Dermis blood vessel endothelial cell (primary cell): ENCODE data around the gene POLR2M. TPM values are rescaled to one million over a fixed set of nuclear protein-coding genes. Genes with fewer than 3 reads are reported as not detected.

Source experiments
- DNase-seq: peaks from one replicate; pipeline ENCODE4 v3.0.0; 2010
- total RNA-seq: library from RNA; depleted of rRNA; stranded (reverse); fragments of >200 nt; gene quantifications from 2 replicates; pipeline ENCODE4 v1.2.3, GENCODE V29; 2014

The POLR2M gene
- total RNA-seq, 1 donor from 2014 or later = 178 TPM

- DNase-seq = no peak
Observed at GRCh38 chr15:57741089-57741488, 34.6 kb downstream of the POLR2M start.

- peak; percentile 53 for DNase-seq
Observed at GRCh38 chr15:57743424-57743823, 36.9 kb downstream of the POLR2M start.

- no peak for DNase-seq
Observed at GRCh38 chr15:57746786-57747185, 40.3 kb downstream of the POLR2M start.

- DNase-seq = peak; percentile 17
Observed at GRCh38 chr15:57747206-57747896, 40.8 kb downstream of the POLR2M start.

- DNase-seq = peak; percentile 80
Observed at GRCh38 chr15:57751177-57751800, 44.8 kb downstream of the POLR2M start.

GRCh38 chr15:57752436-57752835 lies 45.9 kb downstream of the POLR2M start:
- peak; percentile 9 for DNase-seq

- DNase-seq = no peak
Observed at GRCh38 chr15:57752840-57753239, 46.3 kb downstream of the POLR2M start.

- DNase-seq = no peak
Observed at GRCh38 chr15:57756466-57756865, 50.0 kb downstream of the POLR2M start.

GRCh38 chr15:57758560-57758959 lies 52.0 kb downstream of the POLR2M start:
- no peak for DNase-seq

GRCh38 chr15:57761562-57761961 lies 55.0 kb downstream of the POLR2M start:
- DNase-seq = no peak

GRCh38 chr15:57762302-57762701 lies 55.8 kb downstream of the POLR2M start:
- no peak for DNase-seq

- no peak for DNase-seq
Observed at GRCh38 chr15:57763176-57763964, 56.9 kb downstream of the POLR2M start.

Other genes with a start within 250 kb of the POLR2M start
- 82.5 and 94.7 TPM in 2 replicates for gene MYZAP, start 114.8 kb upstream of the POLR2M start, total RNA-seq